Measurements from ENCODE around the gene CSTB. TPM values are rescaled to one million over a fixed set of nuclear protein-coding genes. Genes with fewer than 3 reads are reported as not detected.

Gene CSTB
- total RNA-seq, 1 donor from 2014 or later: 7.1 TPM

GRCh38 chr21:43768868-43769167 lies 7.3 kb downstream of the CSTB start:
- peak overlapping the region; percentile 90 for H2AFZ ChIP-seq (replicated peaks)
- TF ChIP-seq EZH2 (IDR thresholded peaks at IDR 0.05) (no peak), EZH2phosphoT487 (IDR thresholded peaks at IDR 0.05) (no peak), CTCF (IDR thresholded peaks at IDR 0.05) (no peak)
- H3K4me1 ChIP-seq: peaks cover 16% of the 10 kb centered on the region
- no peaks in the 10 kb centered on the region for H4K20me1 ChIP-seq (ENCODE audit: low read depth)
- H3K27ac ChIP-seq: no peak overlapping the region
- H3K27ac Mint-ChIP-seq: peak overlapping the region; percentile 96
- H3K4me1 Mint-ChIP-seq: peaks cover 32% of the 10 kb centered on the region
- H3K9ac ChIP-seq: no peak overlapping the region
- H3K36me3 ChIP-seq: no peaks in the 10 kb centered on the region
- H3K4me2 ChIP-seq: no peak overlapping the region
- H3K36me3 Mint-ChIP-seq: peaks cover 3% of the 10 kb centered on the region
- H3K27me3 Mint-ChIP-seq (ENCODE audit: insufficient read depth, low read depth): peaks cover 14% of the 10 kb centered on the region
- peak; percentile 51 for DNase-seq (ENCODE audit: low spot score)
- H3K27me3 ChIP-seq: no peaks in the 10 kb centered on the region
- no peaks in the 10 kb centered on the region for H3K79me2 ChIP-seq (ENCODE audit: low read depth)
- peak overlapping the region; percentile 24 for H3K4me3 Mint-ChIP-seq
- H3K4me3 ChIP-seq: no peak overlapping the region
- H3K9me3 Mint-ChIP-seq: no peaks in the 10 kb centered on the region
- no peaks in the 10 kb centered on the region for H3K9me3 ChIP-seq (ENCODE audit: low read depth)
- peaks cover 19% of the 10 kb centered on the region for H3F3A ChIP-seq (ENCODE audit: low read depth)

- Mint-ChIP-seq H3K36me3 (peaks cover 4% of the 10 kb centered on the region), H3K27me3 (ENCODE audit: insufficient read depth, low read depth) (peaks cover 11% of the 10 kb centered on the region), H3K4me1 (peaks cover 32% of the 10 kb centered on the region), H3K4me3 (peak overlapping the region; percentile 24), H3K9me3 (no peaks in the 10 kb centered on the region), H3K27ac (peak overlapping the region; percentile 96)
- Histone ChIP-seq H3K36me3 (no peaks in the 10 kb centered on the region), H3K27ac (peak overlapping the region; percentile 31), H3K9me3 (ENCODE audit: low read depth) (no peaks in the 10 kb centered on the region), H2AFZ (replicated peaks) (peak overlapping the region; percentile 90), H3F3A (ENCODE audit: low read depth) (peaks cover 19% of the 10 kb centered on the region), H3K4me1 (peaks cover 16% of the 10 kb centered on the region), H4K20me1 (ENCODE audit: low read depth) (no peaks in the 10 kb centered on the region), H3K9ac (no peak overlapping the region), H3K27me3 (no peaks in the 10 kb centered on the region), H3K4me2 (no peak overlapping the region), H3K79me2 (ENCODE audit: low read depth) (no peaks in the 10 kb centered on the region), H3K4me3 (no peak overlapping the region)
- peak; percentile 41 for DNase-seq (ENCODE audit: low spot score)
- TF ChIP-seq CTCF (IDR thresholded peaks at IDR 0.05): no peak
- no peak for TF ChIP-seq EZH2phosphoT487 (IDR thresholded peaks at IDR 0.05)
- no peak for TF ChIP-seq EZH2 (IDR thresholded peaks at IDR 0.05)
Observed at GRCh38 chr21:43767984-43768867, 7.9 kb downstream of the CSTB start.

- no peak overlapping the region for H3K4me2 ChIP-seq
- peaks cover 32% of the 10 kb centered on the region for H3K4me1 Mint-ChIP-seq
- no peaks in the 10 kb centered on the region for H4K20me1 ChIP-seq (ENCODE audit: low read depth)
- peak overlapping the region; percentile 96 for H3K27ac Mint-ChIP-seq
- no peak overlapping the region for H3K4me3 ChIP-seq
- peaks cover 19% of the 10 kb centered on the region for H3F3A ChIP-seq (ENCODE audit: low read depth)
- TF ChIP-seq EZH2phosphoT487 (IDR thresholded peaks at IDR 0.05) (no peak), CTCF (IDR thresholded peaks at IDR 0.05) (no peak), EZH2 (IDR thresholded peaks at IDR 0.05) (no peak)
- no peaks in the 10 kb centered on the region for H3K9me3 Mint-ChIP-seq
- H3K27me3 Mint-ChIP-seq (ENCODE audit: insufficient read depth, low read depth): peaks cover 11% of the 10 kb centered on the region
- H3K4me3 Mint-ChIP-seq: no peak overlapping the region
- H3K36me3 ChIP-seq: no peaks in the 10 kb centered on the region
- no peaks in the 10 kb centered on the region for H3K9me3 ChIP-seq (ENCODE audit: low read depth)
- peak overlapping the region; percentile 90 for H2AFZ ChIP-seq (replicated peaks)
- DNase-seq (ENCODE audit: low spot score): no peak
- H3K4me1 ChIP-seq: peaks cover 16% of the 10 kb centered on the region
- H3K79me2 ChIP-seq (ENCODE audit: low read depth): no peaks in the 10 kb centered on the region
- H3K27ac ChIP-seq: no peak overlapping the region
- no peaks in the 10 kb centered on the region for H3K27me3 ChIP-seq
- H3K9ac ChIP-seq: no peak overlapping the region
- peaks cover 4% of the 10 kb centered on the region for H3K36me3 Mint-ChIP-seq
Observed at GRCh38 chr21:43767498-43767983, 8.6 kb downstream of the CSTB start.
